H1 (cell line): ENCODE results near the gene ASPDH. TPM values are rescaled to one million over a fixed set of nuclear protein-coding genes. Genes with fewer than 3 reads are reported as not detected.

ENCODE experiments used
- CTCF ChIA-PET: fragments of 300-600 bp; sonication (Branson Sonifier 250); formaldehyde crosslinking; loops from one replicate; lab custom pipeline; 2021; ENCODE audit not compliant: partially characterized antibody; lab: Charles Lee
- POLR2A ChIA-PET: fragments of 300-600 bp; sonication (Branson Sonifier 250); formaldehyde crosslinking; loops from one replicate; lab custom pipeline; 2021; ENCODE audit warnings: inconsistent platforms; ENCODE audit not compliant: partially characterized antibody; lab: Charles Lee
- DNase-seq, 2 experiments: peaks; one replicate each; pipeline versions ENCODE4 v3.0.0 to v3.0.0-alpha.2; 2010 to 2022; ENCODE audit warnings: low spot score in 2 of 2, low read depth in 1 of 2, mixed read lengths in 1 of 2
- FAIRE-seq: peaks from 2 replicates; lab custom pipeline; 2011; peaks lifted over from hg19 to GRCh38; lab: Jason Lieb, UNC
- H2AFZ ChIP-seq: 2 replicates; pipeline ENCODE4 v1.8.1; 2012; ENCODE audit warnings: low read length, inconsistent platforms
- H2AK5ac ChIP-seq: 2 replicates; pipeline ENCODE4 v1.6.1; 2013; ENCODE audit warnings: low read depth, low read length
- H2BK120ac ChIP-seq: replicated peaks from 2 replicates; pipeline ENCODE3; 2013; ENCODE audit warnings: low read depth, low read length, inconsistent platforms
- H2BK12ac ChIP-seq: 2 replicates; pipeline ENCODE4 v1.6.1; 2013; ENCODE audit warnings: low read depth, low read length
- H2BK15ac ChIP-seq: 2 replicates; pipeline ENCODE4 v1.6.1; 2013; ENCODE audit warnings: low read length
- H2BK20ac ChIP-seq: 2 replicates; pipeline ENCODE4 v1.6.1; 2013; ENCODE audit warnings: low read length
- H2BK5ac ChIP-seq: 2 replicates; pipeline ENCODE4 v1.6.1; 2013; ENCODE audit warnings: low read depth, low read length
- H3K14ac ChIP-seq: 2 replicates; pipeline ENCODE4 v1.6.1; 2013; ENCODE audit warnings: inconsistent platforms; ENCODE audit not compliant: insufficient read length
- H3K18ac ChIP-seq: 2 replicates; pipeline ENCODE4 v1.6.1; 2013; ENCODE audit warnings: low read length; ENCODE audit errors: extremely low read depth
- H3K23ac ChIP-seq: 2 replicates; pipeline ENCODE4 v1.6.1; 2013; ENCODE audit warnings: inconsistent platforms; ENCODE audit not compliant: insufficient read length
- H3K23me2 ChIP-seq: 2 replicates; pipeline ENCODE4 v1.6.1; 2013; ENCODE audit warnings: low read depth, low read length
- H3K27ac ChIP-seq: 2 replicates; pipeline ENCODE4 v1.6.1; 2011; ENCODE audit warnings: low read depth, low read length, inconsistent platforms
- H3K27me3 ChIP-seq, 4 experiments: replicated peaks in 1 of 4; 1 replicate in 1 of 4; 2 replicates in 3 of 4; pipeline versions ENCODE4 v1.6.1 to v1.8.1; 2011 to 2013; ENCODE audit warnings: low read length in 3 of 4, mild to moderate bottlenecking in 3 of 4, inconsistent platforms in 2 of 4, mixed read lengths in 2 of 4, moderate library complexity in 1 of 4; ENCODE audit not compliant: control insufficient read depth in 3 of 4, insufficient read depth in 3 of 4; ENCODE audit errors: extremely low read depth in 1 of 4
- H3K36me3 ChIP-seq, 4 experiments: 2 replicates each; pipeline versions ENCODE4 v1.6.1 to v1.8.1; 2011 to 2013; ENCODE audit warnings: mild to moderate bottlenecking in 4 of 4, low read length in 3 of 4, moderate library complexity in 2 of 4, control low read depth in 1 of 4, inconsistent platforms in 1 of 4; ENCODE audit not compliant: insufficient read depth in 4 of 4, control insufficient read depth in 2 of 4
- H3K4ac ChIP-seq: replicated peaks from 2 replicates; pipeline ENCODE3; 2013; ENCODE audit warnings: low read length, low read depth, mixed read lengths, inconsistent platforms; ENCODE audit not compliant: insufficient read length
- H3K4me1 ChIP-seq, 4 experiments: replicated peaks in 1 of 4; 1 replicate in 1 of 4; 2 replicates in 3 of 4; pipeline versions ENCODE4 v1.6.1 to v1.8.1; 2011 to 2013; ENCODE audit warnings: low read length in 3 of 4, inconsistent platforms in 2 of 4, mixed read lengths in 1 of 4; ENCODE audit not compliant: insufficient read depth in 4 of 4, control insufficient read depth in 3 of 4
- H3K4me2 ChIP-seq, 2 experiments: 2 replicates each; pipeline versions ENCODE4 v1.6.1 to v1.8.1; 2011 to 2013; ENCODE audit warnings: low read depth in 2 of 2, low read length in 2 of 2, control low read depth in 1 of 2, inconsistent platforms in 1 of 2, mild to moderate bottlenecking in 1 of 2; ENCODE audit not compliant: insufficient read depth in 1 of 2
- H3K4me3 ChIP-seq, 4 experiments: fragments of 200-600, 300-600 bp in 1 of 4; sonication (generic), shearing (Covaris generic), sonication (Bioruptor Twin) in 1 of 4; 2 replicates each; pipeline versions ENCODE4 v1.5.1 to v1.8.1; 2011 to 2016; ENCODE audit warnings: low read length in 4 of 4, low read depth in 3 of 4, control low read depth in 2 of 4, inconsistent platforms in 2 of 4, mild to moderate bottlenecking in 2 of 4, mixed read lengths in 1 of 4, moderate library complexity in 1 of 4; ENCODE audit not compliant: insufficient read depth in 2 of 4; ENCODE audit errors: extremely low read depth in 1 of 4
- H3K56ac ChIP-seq: replicated peaks from 2 replicates; pipeline ENCODE3; 2013; ENCODE audit warnings: low read depth, mild to moderate bottlenecking, mixed read lengths, low read length, inconsistent platforms; ENCODE audit not compliant: insufficient read length
- H3K79me1 ChIP-seq: 2 replicates; pipeline ENCODE4 v1.6.1; 2013; ENCODE audit warnings: low read depth, low read length, control low read depth
- H3K79me2 ChIP-seq, 2 experiments: 2 replicates each; pipeline versions ENCODE4 v1.6.1 to v1.8.1; 2012 to 2013; ENCODE audit warnings: low read length in 2 of 2, mild to moderate bottlenecking in 2 of 2, inconsistent platforms in 1 of 2; ENCODE audit not compliant: insufficient read depth in 2 of 2, control insufficient read depth in 1 of 2
- H3K9ac ChIP-seq, 4 experiments: replicated peaks in 1 of 4; 1 replicate in 1 of 4; 2 replicates in 3 of 4; pipeline versions ENCODE4 v1.6.1 to v1.8.1; 2011 to 2013; ENCODE audit warnings: low read depth in 3 of 4, low read length in 3 of 4, control low read depth in 2 of 4, mild to moderate bottlenecking in 2 of 4, moderate library complexity in 2 of 4, inconsistent platforms in 1 of 4; ENCODE audit errors: extremely low read depth in 1 of 4
- H3K9me3 ChIP-seq, 2 experiments: 2 replicates each; pipeline versions ENCODE4 v1.6.1 to v1.8.1; 2012 to 2013; ENCODE audit warnings: mild to moderate bottlenecking in 2 of 2, moderate library complexity in 2 of 2, control low read depth in 1 of 2, inconsistent platforms in 1 of 2, low read depth in 1 of 2, low read length in 1 of 2, mixed read lengths in 1 of 2; ENCODE audit not compliant: insufficient read depth in 2 of 2
- H4K20me1 ChIP-seq, 2 experiments: replicated peaks in 1 of 2; 2 replicates each; pipeline versions ENCODE3 to v1.8.1; 2011 to 2013; ENCODE audit warnings: inconsistent platforms in 2 of 2, low read length in 2 of 2, mild to moderate bottlenecking in 1 of 2; ENCODE audit not compliant: insufficient read depth in 2 of 2, control insufficient read depth in 1 of 2
- H4K5ac ChIP-seq: 2 replicates; pipeline ENCODE4 v1.6.1; 2013; ENCODE audit warnings: low read length, low read depth, mixed read lengths, inconsistent platforms; ENCODE audit not compliant: insufficient read length
- H4K8ac ChIP-seq: 2 replicates; pipeline ENCODE4 v1.8.0; 2013; ENCODE audit warnings: mild to moderate bottlenecking, moderate library complexity, low read length, inconsistent platforms; ENCODE audit not compliant: insufficient read depth; ENCODE audit errors: extremely low read depth
- H4K91ac ChIP-seq: replicated peaks from 2 replicates; pipeline ENCODE3; 2013; ENCODE audit warnings: low read length, mixed read lengths, inconsistent platforms; ENCODE audit not compliant: insufficient read length
- CHD1 ChIP-seq: IDR thresholded peaks from 2 replicates; pipeline ENCODE4 v1.6.1; 2012; ENCODE audit warnings: low read depth, low read length, improper control_type of control experiment
- CREB1 ChIP-seq: IDR thresholded peaks from 2 replicates; pipeline ENCODE4 v1.6.1; 2012; ENCODE audit warnings: inconsistent platforms
- EZH2 ChIP-seq: fragments of 200-600 bp; sonication (generic); IDR thresholded peaks from 2 replicates; pipeline ENCODE4 v1.7.1; 2012; ENCODE audit warnings: low read depth, mild to moderate bottlenecking, moderate library complexity, low read length, inconsistent platforms; ENCODE audit not compliant: severe bottlenecking
- JUN ChIP-seq: IDR thresholded peaks from 2 replicates; pipeline ENCODE4 v1.6.1; 2011; ENCODE audit warnings: low read depth, mild to moderate bottlenecking, improper control_type of control experiment, low read length
- KDM1A ChIP-seq: fragments of 200-600, 300-600 bp; sonication (generic); IDR thresholded peaks from 2 replicates; pipeline ENCODE4 v1.7.1; 2016; ENCODE audit warnings: mild to moderate bottlenecking, low read length, borderline replicate concordance
- KDM4A ChIP-seq: IDR thresholded peaks from one replicate; pipeline ENCODE4 v1.7.1; 2012; ENCODE audit warnings: low read depth, mild to moderate bottlenecking, moderate library complexity, low read length, inconsistent platforms; ENCODE audit not compliant: severe bottlenecking
- POLR2AphosphoS5 ChIP-seq: IDR thresholded peaks from 2 replicates; pipeline ENCODE4 v1.6.1; 2011; ENCODE audit warnings: low read depth, low read length
- SAP30 ChIP-seq: fragments of 300-600 bp; sonication (generic); IDR thresholded peaks from 2 replicates; pipeline ENCODE4 v1.7.1; 2012; ENCODE audit warnings: low read length, moderate library complexity, mild to moderate bottlenecking, inconsistent platforms; ENCODE audit not compliant: insufficient read depth, insufficient replicate concordance
- SIRT6 ChIP-seq: IDR thresholded peaks from one replicate; pipeline ENCODE4 v1.7.1; 2012; ENCODE audit warnings: low read length, inconsistent platforms
- SP1 ChIP-seq: IDR thresholded peaks from 2 replicates; pipeline ENCODE4 v1.6.1; 2011; ENCODE audit warnings: low read depth, low read length
- SP2 ChIP-seq: IDR thresholded peaks from 2 replicates; pipeline ENCODE4 v1.6.1; 2012; ENCODE audit warnings: mild to moderate bottlenecking, low read length, inconsistent platforms
- TBP ChIP-seq: IDR thresholded peaks from 2 replicates; pipeline ENCODE4 v1.6.1; 2011; ENCODE audit warnings: low read depth, low read length, improper control_type of control experiment
- TCF12 ChIP-seq: IDR thresholded peaks from 2 replicates; pipeline ENCODE4 v1.6.1; 2011; ENCODE audit warnings: low read depth, mild to moderate bottlenecking, low read length
- WGBS, 2 experiments: shearing (Covaris generic) in 1 of 2; methylation state at CpG; one replicate each; pipeline versions ENCODE4 v1.1.6 to v1.1.7; 2013 to 2015; ENCODE audit warnings: low lambda C conversion rate in 2 of 2, mixed read lengths in 2 of 2, inconsistent platforms in 1 of 2, low coverage in 1 of 2, missing lambda C conversion rate in 1 of 2; ENCODE audit not compliant: insufficient replicate concordance in 2 of 2, insufficient coverage in 1 of 2, insufficient read length in 1 of 2; ENCODE audit errors: extremely low coverage in 1 of 2, missing lambda C conversion rate in 1 of 2; 5-methylcytosine and 5-hydroxymethylcytosine counted together
- polyA plus RNA-seq, 7 experiments: library from polyadenylated mRNA; depleted of rRNA in 3 of 7; stranded (reverse) in 5 of 7; unstranded in 2 of 7; fragments of >200 nt in 5 of 7; fragments of 200-250 nt in 2 of 7; gene quantifications; 1 replicate in 5 of 7; 2 replicates in 1 of 7; 4 replicates in 1 of 7; pipeline versions ENCODE4 v1.2.1 to v1.2.3, GENCODE V29; 2011 to 2013; ENCODE audit warnings: missing spikeins in 2 of 7, mixed read lengths in 2 of 7
- total RNA-seq: library from RNA; stranded (reverse); fragmentation: NEBNext Ultra II Directional; extraction: Animal tissue kit (Norgen Biotek cat#: 25700); gene quantifications from 2 replicates; pipeline ENCODE4 v1.2.1, GENCODE V29; 2021

Gene ASPDH
- total and polyA plus RNA-seq, 2 of the 8 experiments (the other 6 are each of a cell fraction or from before 2014, with no cell fraction given) = not detected

DNA sequence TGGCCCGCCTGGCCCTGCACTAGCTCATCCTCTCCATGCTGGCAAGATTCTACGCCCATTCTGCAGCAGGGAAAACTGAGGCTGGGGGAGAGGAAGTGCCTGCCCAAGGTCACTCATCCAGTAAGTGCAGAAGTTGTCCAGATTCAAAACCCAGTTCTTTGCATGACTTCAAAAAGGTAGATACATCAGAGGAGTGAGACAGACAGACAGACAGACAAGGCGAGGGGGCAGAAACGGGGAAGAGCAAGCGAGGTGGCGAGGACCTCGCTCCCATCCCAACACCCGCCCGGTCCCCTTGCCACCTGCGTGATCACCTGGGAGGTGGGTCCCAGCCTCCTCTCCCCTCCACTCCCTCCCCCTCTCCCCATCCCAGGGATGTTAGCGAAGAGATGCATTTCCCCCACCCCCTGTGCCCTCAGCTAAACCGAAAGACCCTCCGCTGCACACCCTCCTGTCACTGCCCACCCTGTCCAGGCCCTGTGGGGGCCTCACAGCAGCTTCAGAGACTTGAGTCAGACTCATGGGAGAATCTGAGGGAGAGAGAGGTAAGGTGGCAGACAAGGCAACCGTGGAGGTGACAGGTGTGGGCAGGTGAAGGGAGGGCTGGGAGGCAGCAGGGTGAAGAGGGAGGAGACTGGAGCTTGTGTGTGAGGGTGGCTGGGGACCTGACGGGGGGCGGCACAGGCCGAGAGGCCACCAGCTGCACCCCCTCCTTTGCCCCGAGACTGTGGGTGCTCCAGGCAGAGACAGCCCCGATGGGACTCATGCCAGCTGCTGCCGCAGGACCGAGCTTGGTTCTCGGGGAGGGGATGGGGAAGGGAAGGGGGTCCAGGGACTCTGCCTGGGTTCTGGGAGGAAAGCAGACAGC is 35.6 kb upstream of the ASPDH start:
- Histone ChIP-seq H2AK5ac (0 out of 2 replicates have a peak overlapping the region, but pooled peaks have one; percentile 39), H3K14ac (no peak overlapping the region), H2BK12ac (no peak overlapping the region), H2BK120ac (no peak overlapping the region), H3K27ac (no peak overlapping the region), H2AFZ (no peak overlapping the region), H3K79me1 (no peaks in the 10 kb centered on the region), H3K4ac (no peak overlapping the region), H3K27me3 (peaks cover 0 to 30% (median 14%) of the 10 kb centered on the region in 4 experiments; a peak in 6 of 7 replicates), H3K23me2 (peaks cover 9% of the 10 kb centered on the region), H3K18ac (no peak overlapping the region), H4K8ac (peak overlapping the region; percentile 71; the same call in 1 of the 2 replicates), H2BK15ac (0 out of 2 replicates have a peak overlapping the region, but pooled peaks have one; percentile 40), H3K9me3 (no peaks in the 10 kb centered on the region), H3K4me2 (no peak overlapping the region; a peak in 1 of 4 replicates), H3K4me3 (no peak overlapping the region), H3K36me3 (no peaks in the 10 kb centered on the region), H4K91ac (no peak overlapping the region), H3K23ac (no peak overlapping the region), H2BK20ac (no peak overlapping the region), H4K20me1 (peaks cover 5 to 14% of the 10 kb centered on the region in 2 experiments), H3K9ac (no peak overlapping the region), H3K56ac (no peak overlapping the region), H3K4me1 (peaks cover 0 to 17% (median 3%) of the 10 kb centered on the region in 4 experiments; a peak in 6 of 7 replicates), H2BK5ac (no peak overlapping the region), H3K79me2 (no peaks in the 10 kb centered on the region; a peak in 1 of 4 replicates), H4K5ac (no peak overlapping the region)
- DNase-seq (no peak), FAIRE-seq (no peak)
- ChIA-PET POLR2A (interaction anchor here (0.6 to 1.4 kb wide), 5 partner anchors 11 to 845 kb away, joined by 3 to 4 read pairs (median 3); no protein-coding TSS in a partner anchor), CTCF (interaction anchor here (0.9 to 1.6 kb wide), 6 partner anchors 8 to 168 kb away, joined by 3 to 13 read pairs (median 3); no protein-coding TSS in a partner anchor)
- WGBS, 2 experiments = 89% methylated on average over 8 of the region's 22 CpGs; no CpG with 5 or more reads in 1 of the 2 experiments
- TF ChIP-seq EZH2 (no peak), SIRT6 (no peak), SP1 (no peak), TCF12 (no peak), TBP (no peak), CHD1 (no peak), POLR2AphosphoS5 (no peak), KDM1A (no peak), CREB1 (no peak), SP2 (no peak), KDM4A (no peak), JUN (no peak), SAP30 (no peak)
